CD4-positive, alpha-beta memory T cell (primary cell): ENCODE measurements around the gene RFFL. TPM values are rescaled to one million over a fixed set of nuclear protein-coding genes. Genes with fewer than 3 reads are reported as not detected.
A peak's percentile ranks its signal among the peaks of the same experiment; 100 is the strongest.

Experiments used
- CTCF ChIA-PET: fragments of 350-600 bp; sonication (Branson Sonifier 250); formaldehyde crosslinking; loops from one replicate; lab custom pipeline; 2021; ENCODE audit warnings: inconsistent platforms; ENCODE audit not compliant: partially characterized antibody; lab: Charles Lee
- POLR2A ChIA-PET: fragments of 350-600 bp; sonication (Branson Sonifier 250); formaldehyde crosslinking; loops from one replicate; lab custom pipeline; 2021; ENCODE audit not compliant: partially characterized antibody; lab: Charles Lee
- DNase-seq, 5 donors: peaks; one replicate each; pipeline versions ENCODE4 v3.0.0 to v3.0.0-alpha.2; 2020 to 2022; ENCODE audit warnings: mixed read lengths in 1 of 5
- H3K27ac ChIP-seq: one replicate; pipeline ENCODE4 v1.7.0; 2013; ENCODE audit warnings: low read depth, low read length
- H3K27me3 ChIP-seq: 2 replicates; pipeline ENCODE4 v1.7.0; 2013; ENCODE audit warnings: mild to moderate bottlenecking, low read length, moderate library complexity; ENCODE audit not compliant: insufficient read depth
- H3K36me3 ChIP-seq: 2 replicates; pipeline ENCODE4 v1.7.0; 2013; ENCODE audit warnings: mild to moderate bottlenecking, low read length, moderate library complexity; ENCODE audit not compliant: insufficient read depth
- H3K4me1 ChIP-seq: 2 replicates; pipeline ENCODE4 v1.7.0; 2013; ENCODE audit warnings: mild to moderate bottlenecking, low read length, moderate library complexity; ENCODE audit not compliant: insufficient read depth
- H3K4me3 ChIP-seq, 2 donors: one replicate each; pipeline ENCODE4 v1.7.0; 2013; ENCODE audit warnings: low read length in 2 of 2, mild to moderate bottlenecking in 1 of 2
- H3K9me3 ChIP-seq, 2 donors: one replicate each; pipeline ENCODE4 v1.7.0; 2013; ENCODE audit warnings: low read length in 2 of 2, control low read depth in 1 of 2; ENCODE audit not compliant: control insufficient read depth in 1 of 2
- H3K27ac Mint-ChIP-seq, 7 donors: one replicate each; pipeline ENCODE4 v1.8.0; 2020 to 2021; ENCODE audit warnings: mixed read lengths in 7 of 7, mild to moderate bottlenecking in 6 of 7, inconsistent platforms in 3 of 7, moderate library complexity in 3 of 7
- H3K27me3 Mint-ChIP-seq, 2 donors: one replicate each; pipeline ENCODE4 v1.8.0; 2020 to 2021; ENCODE audit warnings: mixed read lengths in 2 of 2
- H3K36me3 Mint-ChIP-seq, 2 donors: one replicate each; pipeline ENCODE4 v1.8.0; 2020 to 2021; ENCODE audit warnings: mixed read lengths in 2 of 2, inconsistent platforms in 1 of 2, mild to moderate bottlenecking in 1 of 2
- H3K4me1 Mint-ChIP-seq, 4 donors: one replicate each; pipeline ENCODE4 v1.8.0; 2020 to 2021; ENCODE audit warnings: mixed read lengths in 4 of 4, mild to moderate bottlenecking in 1 of 4
- H3K4me3 Mint-ChIP-seq, 8 donors: one replicate each; pipeline ENCODE4 v1.8.0; 2020 to 2021; ENCODE audit warnings: mixed read lengths in 8 of 8, mild to moderate bottlenecking in 7 of 8, moderate library complexity in 6 of 8, inconsistent platforms in 3 of 8
- H3K9me3 Mint-ChIP-seq, 8 donors: one replicate each; pipeline ENCODE4 v1.8.0; 2020 to 2021; ENCODE audit warnings: mixed read lengths in 8 of 8, mild to moderate bottlenecking in 5 of 8, inconsistent platforms in 3 of 8, moderate library complexity in 1 of 8
- intact Hi-C: fragments of 100-400 bp; cut with micrococcal nuclease; formaldehyde crosslinking; loops from one replicate; pipeline ENCODE4 v1.15.1; 2023
- polyA plus RNA-seq, 2 donors: library from polyadenylated mRNA; unstranded; fragments of 300-500 nt; fragmentation: Illumina TruSeq; gene quantifications; one replicate each; pipeline ENCODE4 v1.2.3, GENCODE V29; 2021
- total RNA-seq, 2 experiments: library from RNA; stranded (reverse); gene quantifications; one replicate each; pipeline ENCODE4 v1.2.3, GENCODE V29; 2021

RFFL gene
- total and polyA plus RNA-seq, 4 experiments from 2014 or later, result 48.3 to 82.3 (median 61.6) TPM

GRCh38 chr17:34999456-34999855 lies 64.1 kb downstream of the RFFL start:
- no peak overlapping the region for H3K27ac ChIP-seq
- Mint-ChIP-seq H3K9me3 (no peaks in the 10 kb centered on the region), H3K4me3 (no peak overlapping the region), H3K4me1 (peaks cover 4 to 12% (median 5%) of the 10 kb centered on the region in 4 donors), H3K27ac (peak overlapping the region in 1 of 7 donors; percentile 12), H3K27me3 (no peaks in the 10 kb centered on the region), H3K36me3 (peaks cover 19 to 68% of the 10 kb centered on the region in 2 donors)
- no peaks in the 10 kb centered on the region for H3K27me3 ChIP-seq
- peaks cover 15% of the 10 kb centered on the region for H3K36me3 ChIP-seq
- POLR2A ChIA-PET, result interaction anchor here (0.6 to 4.3 kb wide), 8 partner anchors 19 to 120 kb away, joined by 3 to 34 read pairs (median 9); partner anchors contain the start of genes LIG3, RAD51D and RFFL
- H3K9me3 ChIP-seq, result no peaks in the 10 kb centered on the region
- no peak overlapping the region for H3K4me3 ChIP-seq
- peaks cover 7% of the 10 kb centered on the region for H3K4me1 ChIP-seq
- DNase-seq, result no peak
- CTCF ChIA-PET, result interaction anchor here (0.9 to 8.5 kb wide), 17 partner anchors 8 to 120 kb away, joined by 3 to 115 read pairs (median 6); partner anchors contain the start of genes FNDC8, RAD51D and RFFL
- intact Hi-C loops, result no loop called here

- POLR2A ChIA-PET, result interaction anchor here (0.9 to 4.3 kb wide), 8 partner anchors 24 to 121 kb away, joined by 3 to 34 read pairs (median 9); partner anchors contain the start of genes CCT6B, RAD51D and RFFL
- H3K27ac Mint-ChIP-seq, result peak overlapping the region in 6 of 7 donors; percentile 20 to 88 (median 80)
- peaks cover 30 to 69% of the 10 kb centered on the region in 2 donors for H3K36me3 Mint-ChIP-seq
- H3K27me3 Mint-ChIP-seq, result no peaks in the 10 kb centered on the region
- H3K27ac ChIP-seq, result no peak overlapping the region
- H3K4me1 ChIP-seq, result peaks cover 7% of the 10 kb centered on the region
- no peaks in the 10 kb centered on the region for H3K27me3 ChIP-seq
- intact Hi-C loops, result loop anchor here (1.0 kb wide), 4 partner anchors 65 to 749 kb away; partner anchors contain the start of genes RAD51D and RFFL
- peaks cover 4 to 12% (median 5%) of the 10 kb centered on the region in 4 donors for H3K4me1 Mint-ChIP-seq
- peak; percentile 75 to 79 (median 77) for DNase-seq
- H3K9me3 Mint-ChIP-seq, result no peaks in the 10 kb centered on the region
- no peak overlapping the region for H3K4me3 Mint-ChIP-seq
- CTCF ChIA-PET, result interaction anchor here (1.0 to 8.5 kb wide), 15 partner anchors 9 to 126 kb away, joined by 3 to 115 read pairs (median 8); partner anchors contain the start of genes FNDC8, RAD51D and RFFL
- no peak overlapping the region for H3K4me3 ChIP-seq
- peaks cover 23% of the 10 kb centered on the region for H3K36me3 ChIP-seq
- H3K9me3 ChIP-seq, result no peaks in the 10 kb centered on the region
These were observed 65.3 kb downstream of the RFFL start for GRCh38 chr17:34998205-34998604.

DNA sequence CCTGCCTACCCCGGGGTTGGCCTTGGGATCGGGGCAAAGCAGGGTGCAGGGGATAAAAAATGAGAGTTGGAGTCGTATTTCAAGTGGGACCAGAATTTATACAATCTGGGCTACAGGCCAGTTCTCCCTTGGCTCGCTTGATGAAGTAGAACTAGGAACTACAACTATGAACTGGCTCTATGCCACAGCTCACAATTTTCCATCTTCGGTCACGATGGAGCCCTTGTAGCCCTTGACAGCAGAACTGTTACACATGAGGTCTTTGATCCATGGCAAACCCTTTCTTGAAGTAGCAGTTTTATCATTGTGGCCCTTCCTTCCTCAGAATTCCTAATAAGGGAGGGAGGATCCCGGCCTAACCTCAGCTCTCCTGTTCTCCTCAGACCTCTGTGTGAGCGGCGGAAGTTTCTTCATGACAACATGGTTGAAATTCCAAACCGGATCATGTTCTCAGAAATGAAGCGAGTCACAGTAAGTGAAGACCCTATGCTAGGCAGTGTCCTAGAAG lies 66.1 kb downstream of the RFFL start:
- H3K27ac ChIP-seq, result no peak overlapping the region
- H3K27me3 ChIP-seq, result no peaks in the 10 kb centered on the region
- ChIA-PET CTCF (interaction anchor here (1.0 to 8.5 kb wide), 10 partner anchors 8 to 122 kb away, joined by 3 to 115 read pairs (median 8); partner anchors contain the start of genes CCT6B, FNDC8, RAD51D and RFFL), POLR2A (interaction anchor here (0.8 to 4.3 kb wide), 6 partner anchors 16 to 122 kb away, joined by 3 to 34 read pairs (median 7); partner anchors contain the start of genes LIG3, RAD51D and RFFL)
- Mint-ChIP-seq H3K4me3 (no peak overlapping the region), H3K9me3 (no peaks in the 10 kb centered on the region), H3K27ac (peak overlapping the region in 3 of 7 donors; percentile 29 to 68 (median 53)), H3K36me3 (peaks cover 31 to 71% of the 10 kb centered on the region in 2 donors), H3K4me1 (peaks cover 4 to 7% (median 5%) of the 10 kb centered on the region in 4 donors), H3K27me3 (no peaks in the 10 kb centered on the region)
- H3K4me3 ChIP-seq, result no peak overlapping the region
- no peak for DNase-seq
- no peaks in the 10 kb centered on the region for H3K9me3 ChIP-seq
- peaks cover 7% of the 10 kb centered on the region for H3K4me1 ChIP-seq
- intact Hi-C loops, result no loop called here
- peaks cover 25% of the 10 kb centered on the region for H3K36me3 ChIP-seq

DNA sequence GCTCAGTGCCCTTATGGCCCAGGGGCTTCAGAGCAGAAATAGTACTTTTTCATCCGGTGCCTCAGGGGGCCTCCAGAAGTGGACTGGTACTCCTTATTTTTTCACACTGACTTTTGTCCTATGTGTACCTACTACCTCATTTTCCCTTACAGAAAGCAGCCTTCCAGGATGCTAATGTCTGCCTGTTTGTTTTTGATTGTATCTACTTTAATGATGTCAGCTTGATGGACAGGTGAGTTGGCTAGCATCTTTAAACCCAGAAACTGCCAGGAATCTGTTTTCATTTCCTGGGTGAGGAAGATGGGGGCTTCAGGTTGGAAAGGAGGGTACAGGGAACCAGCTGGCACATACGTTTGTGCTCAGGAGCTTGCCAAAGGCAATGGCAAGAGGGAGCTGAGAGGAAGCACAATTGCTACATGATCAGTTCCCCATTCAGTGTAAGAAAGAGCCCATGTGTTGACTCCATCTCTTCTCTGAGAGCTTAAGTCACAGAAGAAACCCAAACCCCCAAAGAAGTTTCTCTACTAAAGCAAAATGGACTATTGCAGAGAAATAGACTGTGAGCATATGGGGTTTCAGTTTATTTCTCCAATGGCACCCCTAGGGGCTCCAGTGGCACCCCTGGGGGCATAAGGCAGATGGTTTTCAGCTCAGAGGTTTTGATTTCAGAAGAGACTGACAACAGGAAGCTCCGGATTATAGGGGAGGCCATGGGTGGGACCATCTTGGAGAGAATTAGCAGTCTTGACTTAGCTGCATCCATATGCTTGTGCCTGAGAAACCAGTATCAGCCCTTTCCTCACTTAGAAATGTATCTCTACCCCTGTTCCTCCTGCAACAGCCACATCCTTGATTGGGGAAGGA lies 66.9 kb downstream of the RFFL start:
- H3K36me3 Mint-ChIP-seq, result peaks cover 31 to 73% of the 10 kb centered on the region in 2 donors
- ChIA-PET POLR2A (interaction anchor here (0.8 to 4.3 kb wide), 7 partner anchors 15 to 123 kb away, joined by 3 to 34 read pairs (median 6); partner anchors contain the start of genes LIG3, RAD51D and RFFL), CTCF (interaction anchor here (1.0 to 8.5 kb wide), 10 partner anchors 14 to 751 kb away, joined by 3 to 115 read pairs (median 8); partner anchors contain the start of genes CCT6B, FNDC8, RAD51D and RFFL)
- H3K27ac Mint-ChIP-seq, result peak overlapping the region in 4 of 7 donors; percentile 8 to 74 (median 32)
- no peaks in the 10 kb centered on the region for H3K27me3 Mint-ChIP-seq
- Histone ChIP-seq H3K9me3 (no peaks in the 10 kb centered on the region), H3K4me1 (peaks cover 7% of the 10 kb centered on the region), H3K4me3 (no peak overlapping the region), H3K36me3 (peaks cover 25% of the 10 kb centered on the region), H3K27ac (no peak overlapping the region), H3K27me3 (no peaks in the 10 kb centered on the region)
- intact Hi-C loops, result no loop called here
- H3K4me1 Mint-ChIP-seq, result peaks cover 4 to 7% (median 5%) of the 10 kb centered on the region in 4 donors
- H3K4me3 Mint-ChIP-seq, result no peak overlapping the region
- no peaks in the 10 kb centered on the region for H3K9me3 Mint-ChIP-seq
- DNase-seq, result no peak

- Histone ChIP-seq H3K9me3 (no peaks in the 10 kb centered on the region), H3K36me3 (peaks cover 40% of the 10 kb centered on the region), H3K4me3 (no peak overlapping the region), H3K4me1 (peaks cover 2% of the 10 kb centered on the region), H3K27me3 (no peaks in the 10 kb centered on the region), H3K27ac (no peak overlapping the region)
- Mint-ChIP-seq H3K4me3 (no peak overlapping the region), H3K4me1 (peaks cover 2 to 4% (median 2%) of the 10 kb centered on the region in 4 donors), H3K36me3 (peaks cover 54 to 84% of the 10 kb centered on the region in 2 donors), H3K27me3 (no peaks in the 10 kb centered on the region), H3K9me3 (no peaks in the 10 kb centered on the region), H3K27ac (peak overlapping the region in 1 of 7 donors; percentile 40)
- CTCF ChIA-PET, result interaction anchor here (1.0 to 8.5 kb wide), 3 partner anchors 30 to 127 kb away, joined by 3 to 96 read pairs (median 3); partner anchors contain the start of genes FNDC8 and RAD51D
- intact Hi-C loops, result no loop called here
- POLR2A ChIA-PET, result interaction anchor here (1.6 kb wide), 1 partner anchor 12 kb away, joined by 8 read pairs; the partner anchor contains the start of gene LIG3
- DNase-seq, result no peak
These were observed 70.5 kb downstream of the RFFL start for GRCh38 chr17:34993031-34993430.

DNA sequence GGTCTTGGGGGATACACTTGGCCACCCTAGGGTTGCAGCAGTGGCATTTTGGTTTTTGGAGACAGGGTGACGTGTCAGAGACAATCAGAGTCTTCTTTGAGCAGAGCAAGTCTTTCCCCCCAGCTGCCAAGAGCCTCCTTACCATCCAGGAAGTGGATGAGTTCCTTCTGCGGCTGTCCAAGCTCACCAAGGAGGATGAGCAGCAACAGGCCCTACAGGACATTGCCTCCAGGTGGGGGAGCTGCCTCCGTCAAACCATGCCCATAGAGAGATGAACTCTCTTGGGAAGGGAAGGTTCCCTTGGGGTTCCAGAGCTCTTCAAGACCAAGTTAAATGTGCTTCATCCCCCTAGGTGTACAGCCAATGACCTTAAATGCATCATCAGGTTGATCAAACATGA lies 71.9 kb downstream of the RFFL start:
- no peak for DNase-seq
- H3K36me3 Mint-ChIP-seq, result peaks cover 65 to 87% of the 10 kb centered on the region in 2 donors

More for the DNA sequence above, 71.9 kb downstream of the RFFL start:
- H3K9me3 ChIP-seq, result no peaks in the 10 kb centered on the region
- no peaks in the 10 kb centered on the region for H3K4me1 ChIP-seq
- H3K27me3 ChIP-seq, result no peaks in the 10 kb centered on the region
- Mint-ChIP-seq H3K9me3 (no peaks in the 10 kb centered on the region), H3K4me3 (no peak overlapping the region), H3K27me3 (no peaks in the 10 kb centered on the region), H3K4me1 (peaks cover 0 to 5% (median 3%) of the 10 kb centered on the region in 4 donors), H3K27ac (no peak overlapping the region)
- ChIA-PET CTCF (interaction anchor here (0.6 to 3.3 kb wide), 7 partner anchors 11 to 129 kb away, joined by 3 to 16 read pairs (median 3); partner anchors contain the start of gene LIG3), POLR2A (interaction anchor here (1.1 to 1.2 kb wide), 3 partner anchors 11 to 127 kb away, joined by 3 to 4 read pairs (median 3); no protein-coding TSS in a partner anchor)
- no peak overlapping the region for H3K4me3 ChIP-seq
- H3K36me3 ChIP-seq, result peaks cover 42% of the 10 kb centered on the region
- H3K27ac ChIP-seq, result no peak overlapping the region
- intact Hi-C loops, result no loop called here
